Activated T-helper 2 cell treated with anti-CD3 and anti-CD28 coated beads, Interferon-gamma antibody, Interleukin-2, Interleukin-4, amounts not matched to agents 10 μg/mL and 5 μg/mL and 100 μg/mL, durations not matched to agents 14 hours and 24 hours and 36 hours (primary cell): ENCODE measurements around the gene CD81. TPM values are rescaled to one million over a fixed set of nuclear protein-coding genes. Genes with fewer than 3 reads are reported as not detected.

ENCODE experiments used
- DNase-seq: peaks from one replicate; pipeline ENCODE4 v3.0.0; 2021; ENCODE audit warnings: low spot score
- H3K27ac Mint-ChIP-seq: one replicate; pipeline ENCODE4 v1.8.0; 2021; ENCODE audit warnings: mixed read lengths
- H3K27me3 Mint-ChIP-seq: one replicate; pipeline ENCODE4 v1.8.0; 2021; ENCODE audit warnings: low read depth, mixed read lengths
- H3K36me3 Mint-ChIP-seq: one replicate; pipeline ENCODE4 v1.8.0; 2021; ENCODE audit warnings: low read depth, mixed read lengths
- H3K4me1 Mint-ChIP-seq: one replicate; pipeline ENCODE4 v1.8.0; 2021; ENCODE audit warnings: low read depth, mixed read lengths
- H3K4me3 Mint-ChIP-seq: one replicate; pipeline ENCODE4 v1.8.0; 2021; ENCODE audit warnings: low read depth, mild to moderate bottlenecking, moderate library complexity, mixed read lengths
- H3K9me3 Mint-ChIP-seq: one replicate; pipeline ENCODE4 v1.8.0; 2021; ENCODE audit warnings: mixed read lengths
- intact Hi-C: fragments of 100-400 bp; cut with micrococcal nuclease; formaldehyde crosslinking; loops from one replicate; pipeline ENCODE4 v1.15.1; 2023
- total RNA-seq: library from RNA; stranded (reverse); gene quantifications from 2 replicates; pipeline ENCODE4 v1.2.3, GENCODE V29; 2022

CD81 gene
- total RNA-seq, 1 donor from 2014 or later = 211 TPM

GRCh38 chr11:2400069-2400761 is 23.1 kb downstream of the CD81 start, which contains the start of gene TSSC4:
Gene TSSC4, plus strand, starts transcription at chr11:2400750. Its CDS starts 1,884 bp downstream, at chr11:2402634.
- no peaks in the 10 kb centered on the region for H3K27me3 Mint-ChIP-seq
- H3K4me1 Mint-ChIP-seq = peaks cover 8% of the 10 kb centered on the region
- peak within 1 kb of the TSS; percentile 95 for H3K4me3 Mint-ChIP-seq
- intact Hi-C loops = loop anchor here (1.0 to 10.0 kb wide), 6 partner anchors 23 to 1397 kb away; partner anchors contain the start of genes BRSK2, CD81, KCNQ1 and NUP98
- peaks cover 27% of the 10 kb centered on the region for H3K36me3 Mint-ChIP-seq
- peak within 1 kb of the TSS; percentile 83 for H3K27ac Mint-ChIP-seq
- H3K9me3 Mint-ChIP-seq = no peaks in the 10 kb centered on the region
- DNase-seq = peak; percentile 100

GRCh38 chr11:2400762-2401435 is 23.8 kb downstream of the CD81 start:
- H3K36me3 Mint-ChIP-seq = peaks cover 27% of the 10 kb centered on the region
- H3K4me1 Mint-ChIP-seq = peaks cover 8% of the 10 kb centered on the region
- peak overlapping the region; percentile 77 for H3K27ac Mint-ChIP-seq
- intact Hi-C loops = loop anchor here (1.0 to 10.0 kb wide), 6 partner anchors 24 to 1396 kb away; partner anchors contain the start of genes BRSK2, CD81, KCNQ1 and NUP98
- H3K27me3 Mint-ChIP-seq = no peaks in the 10 kb centered on the region
- peak overlapping the region; percentile 95 for H3K4me3 Mint-ChIP-seq
- DNase-seq = no peak
- H3K9me3 Mint-ChIP-seq = no peaks in the 10 kb centered on the region

- Mint-ChIP-seq H3K9me3 (no peaks in the 10 kb centered on the region), H3K27ac (peak overlapping the region; percentile 77), H3K36me3 (peaks cover 24% of the 10 kb centered on the region), H3K27me3 (no peaks in the 10 kb centered on the region), H3K4me1 (peaks cover 8% of the 10 kb centered on the region), H3K4me3 (peak overlapping the region; percentile 95)
- intact Hi-C loops = loop anchor here (5.0 to 10.0 kb wide), 3 partner anchors 204 to 1396 kb away; partner anchors contain the start of genes BRSK2 and NUP98
- DNase-seq = no peak
Observed at GRCh38 chr11:2401436-2401984, 24.4 kb downstream of the CD81 start.

GRCh38 chr11:2402106-2402505 is 25.0 kb downstream of the CD81 start:
- peaks cover 20% of the 10 kb centered on the region for H3K36me3 Mint-ChIP-seq
- DNase-seq = no peak
- H3K27me3 Mint-ChIP-seq = no peaks in the 10 kb centered on the region
- no peaks in the 10 kb centered on the region for H3K9me3 Mint-ChIP-seq
- H3K4me3 Mint-ChIP-seq = peak overlapping the region; percentile 95
- no peak overlapping the region for H3K27ac Mint-ChIP-seq
- H3K4me1 Mint-ChIP-seq = peaks cover 8% of the 10 kb centered on the region
- intact Hi-C loops = loop anchor here (5.0 to 10.0 kb wide), 3 partner anchors 205 to 1395 kb away; partner anchors contain the start of genes BRSK2 and NUP98

- DNase-seq = no peak
- intact Hi-C loops = loop anchor here (5.0 to 10.0 kb wide), 3 partner anchors 206 to 1394 kb away; partner anchors contain the start of genes BRSK2 and NUP98
- Mint-ChIP-seq H3K27ac (no peak overlapping the region), H3K9me3 (no peaks in the 10 kb centered on the region), H3K4me3 (peak overlapping the region; percentile 95), H3K36me3 (peaks cover 15% of the 10 kb centered on the region), H3K4me1 (peaks cover 6% of the 10 kb centered on the region), H3K27me3 (no peaks in the 10 kb centered on the region)
Observed at GRCh38 chr11:2402890-2403645, 26.0 kb downstream of the CD81 start.

- H3K27me3 Mint-ChIP-seq = no peaks in the 10 kb centered on the region
- DNase-seq = no peak
- intact Hi-C loops = loop anchor here (5.0 to 10.0 kb wide), 3 partner anchors 207 to 1393 kb away; partner anchors contain the start of genes BRSK2 and NUP98
- H3K9me3 Mint-ChIP-seq = no peaks in the 10 kb centered on the region
- no peak overlapping the region for H3K4me3 Mint-ChIP-seq
- peaks cover 3% of the 10 kb centered on the region for H3K4me1 Mint-ChIP-seq
- peaks cover 15% of the 10 kb centered on the region for H3K36me3 Mint-ChIP-seq
- no peak overlapping the region for H3K27ac Mint-ChIP-seq
Observed at GRCh38 chr11:2404735-2405196, 27.7 kb downstream of the CD81 start.

GRCh38 chr11:2406451-2406850 is 29.3 kb downstream of the CD81 start:
- H3K27ac Mint-ChIP-seq = no peak overlapping the region
- H3K4me3 Mint-ChIP-seq = no peak overlapping the region

GRCh38 chr11:2406878-2407410 is 29.8 kb downstream of the CD81 start:
- intact Hi-C loops = loop anchor here (10.0 kb wide), 1 partner anchor 1022 kb away; the partner anchor contains the start of gene BRSK2
- no peak for DNase-seq
- Mint-ChIP-seq H3K4me3 (no peak overlapping the region), H3K36me3 (peaks cover 11% of the 10 kb centered on the region), H3K27me3 (no peaks in the 10 kb centered on the region), H3K4me1 (no peaks in the 10 kb centered on the region), H3K27ac (no peak overlapping the region), H3K9me3 (no peaks in the 10 kb centered on the region)

More at GRCh38 chr11:2406451-2406850, 29.3 kb downstream of the CD81 start:
- DNase-seq = no peak
- H3K9me3 Mint-ChIP-seq = no peaks in the 10 kb centered on the region
- intact Hi-C loops = loop anchor here (10.0 kb wide), 1 partner anchor 1022 kb away; the partner anchor contains the start of gene BRSK2
- no peaks in the 10 kb centered on the region for H3K27me3 Mint-ChIP-seq
- peaks cover 13% of the 10 kb centered on the region for H3K36me3 Mint-ChIP-seq
- H3K4me1 Mint-ChIP-seq = peaks cover 1% of the 10 kb centered on the region

GRCh38 chr11:2408671-2409070 is 31.6 kb downstream of the CD81 start:
- Mint-ChIP-seq H3K27me3 (no peaks in the 10 kb centered on the region), H3K36me3 (peaks cover 3% of the 10 kb centered on the region), H3K9me3 (no peaks in the 10 kb centered on the region), H3K27ac (no peak overlapping the region), H3K4me3 (no peak overlapping the region), H3K4me1 (no peaks in the 10 kb centered on the region)
- no peak for DNase-seq
- intact Hi-C loops = loop anchor here (10.0 kb wide), 1 partner anchor 1024 kb away; the partner anchor contains the start of gene BRSK2

GRCh38 chr11:2409126-2409525 is 32.0 kb downstream of the CD81 start:
- no peak for DNase-seq
- no peaks in the 10 kb centered on the region for H3K9me3 Mint-ChIP-seq
- intact Hi-C loops = loop anchor here (10.0 kb wide), 1 partner anchor 1024 kb away; the partner anchor contains the start of gene BRSK2
- no peaks in the 10 kb centered on the region for H3K36me3 Mint-ChIP-seq
- no peaks in the 10 kb centered on the region for H3K4me1 Mint-ChIP-seq
- H3K27ac Mint-ChIP-seq = no peak overlapping the region
- H3K27me3 Mint-ChIP-seq = no peaks in the 10 kb centered on the region
- no peak overlapping the region for H3K4me3 Mint-ChIP-seq

- DNase-seq = no peak
- H3K4me3 Mint-ChIP-seq = no peak overlapping the region
- H3K4me1 Mint-ChIP-seq = no peaks in the 10 kb centered on the region
- H3K27ac Mint-ChIP-seq = no peak overlapping the region
- H3K36me3 Mint-ChIP-seq = no peaks in the 10 kb centered on the region
- intact Hi-C loops = loop anchor here (10.0 kb wide), 1 partner anchor 1025 kb away; the partner anchor contains the start of gene BRSK2
- H3K27me3 Mint-ChIP-seq = no peaks in the 10 kb centered on the region
- H3K9me3 Mint-ChIP-seq = no peaks in the 10 kb centered on the region
Observed at GRCh38 chr11:2409611-2410468, 32.7 kb downstream of the CD81 start.
